C1 segment of cervical spinal cord (tissue), 14 donors: ENCODE data around the gene TRIM62.
"Not testable (repeated sequence)": the region's sequence is repeated elsewhere in the genome, so short reads cannot be mapped to it uniquely, and the experiment has no call there.

Experiments used
- DNase-seq, 14 donors: peaks; one replicate each; lab custom pipeline; 2025; lab: John Stamatoyannopoulos, UW

Gene TRIM62

GRCh38 chr1:33140153-33141149 is 41.4 kb downstream of the TRIM62 start:
- DNase-seq = no peak

GRCh38 chr1:33137800-33138199 is 44.0 kb downstream of the TRIM62 start:
- peak in 6 of 14 donors; percentile 6 to 37 (median 14) for DNase-seq

DNA sequence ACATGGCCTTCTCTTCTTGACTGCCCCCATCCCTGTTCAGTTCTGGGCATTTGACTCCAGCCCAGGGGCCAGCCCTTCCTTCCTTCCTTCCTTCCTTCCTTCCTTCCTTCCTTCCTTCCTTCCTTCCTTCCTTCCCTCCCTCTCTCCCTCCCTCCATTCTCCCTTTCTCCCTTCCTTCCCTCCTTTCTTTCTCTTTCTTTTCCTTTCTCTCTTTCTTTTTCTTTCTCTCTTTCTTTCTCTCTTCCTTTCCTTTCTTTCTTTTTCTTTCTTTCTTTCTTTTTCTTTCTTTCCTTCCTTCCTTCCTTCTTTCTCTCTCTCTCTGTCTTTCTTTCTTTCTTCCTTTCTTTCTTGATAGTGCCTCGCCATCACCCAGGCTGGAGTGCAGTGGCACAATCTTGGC is 45.8 kb downstream of the TRIM62 start:
- not testable (repeated sequence) for DNase-seq

- DNase-seq = no peak
Observed at GRCh38 chr1:33133478-33134105, 48.3 kb downstream of the TRIM62 start.

GRCh38 chr1:33132549-33132948 is 49.3 kb downstream of the TRIM62 start:
- DNase-seq = no peak

DNA sequence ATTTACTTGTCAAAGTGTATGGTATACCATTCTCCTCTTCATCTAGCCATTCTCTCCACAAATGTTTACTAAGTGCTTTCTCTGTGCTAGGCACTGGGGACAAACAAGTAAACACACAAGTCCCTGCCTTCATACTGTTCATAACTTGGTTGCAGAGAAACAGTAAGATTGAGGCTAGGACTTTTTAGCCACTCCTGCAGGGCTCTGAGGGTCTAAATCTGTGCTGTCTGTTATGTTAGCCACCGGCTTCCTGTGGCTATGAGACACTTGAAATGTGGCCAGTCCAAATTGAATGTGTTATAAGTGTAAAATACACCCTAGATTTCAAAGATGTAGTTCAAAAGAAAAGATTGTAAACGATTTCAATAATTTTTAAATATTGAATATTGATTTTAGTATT is 50.7 kb downstream of the TRIM62 start:
- no peak for DNase-seq

DNA sequence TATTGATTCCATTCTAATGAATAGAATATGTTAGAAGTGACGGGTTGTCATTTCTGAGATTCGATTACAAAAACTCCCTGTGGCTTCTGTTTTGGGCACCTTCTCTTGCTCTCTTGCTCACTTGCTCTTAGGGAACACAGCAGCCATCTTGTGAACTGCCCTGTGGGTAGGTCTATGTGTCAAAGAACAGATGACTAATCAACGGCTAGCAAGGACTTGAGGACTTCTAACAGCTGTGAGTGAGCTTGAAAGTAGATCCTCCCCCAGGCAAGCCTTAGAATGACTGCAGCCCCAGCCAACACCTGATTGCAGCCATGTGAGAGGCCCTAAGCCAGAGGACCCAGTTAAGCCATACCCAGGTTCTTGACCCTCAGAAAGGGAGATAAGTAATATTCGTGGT is 51.5 kb downstream of the TRIM62 start:
- no peak for DNase-seq

- no peak for DNase-seq
Observed at GRCh38 chr1:33128781-33129180, 53.1 kb downstream of the TRIM62 start.

DNA sequence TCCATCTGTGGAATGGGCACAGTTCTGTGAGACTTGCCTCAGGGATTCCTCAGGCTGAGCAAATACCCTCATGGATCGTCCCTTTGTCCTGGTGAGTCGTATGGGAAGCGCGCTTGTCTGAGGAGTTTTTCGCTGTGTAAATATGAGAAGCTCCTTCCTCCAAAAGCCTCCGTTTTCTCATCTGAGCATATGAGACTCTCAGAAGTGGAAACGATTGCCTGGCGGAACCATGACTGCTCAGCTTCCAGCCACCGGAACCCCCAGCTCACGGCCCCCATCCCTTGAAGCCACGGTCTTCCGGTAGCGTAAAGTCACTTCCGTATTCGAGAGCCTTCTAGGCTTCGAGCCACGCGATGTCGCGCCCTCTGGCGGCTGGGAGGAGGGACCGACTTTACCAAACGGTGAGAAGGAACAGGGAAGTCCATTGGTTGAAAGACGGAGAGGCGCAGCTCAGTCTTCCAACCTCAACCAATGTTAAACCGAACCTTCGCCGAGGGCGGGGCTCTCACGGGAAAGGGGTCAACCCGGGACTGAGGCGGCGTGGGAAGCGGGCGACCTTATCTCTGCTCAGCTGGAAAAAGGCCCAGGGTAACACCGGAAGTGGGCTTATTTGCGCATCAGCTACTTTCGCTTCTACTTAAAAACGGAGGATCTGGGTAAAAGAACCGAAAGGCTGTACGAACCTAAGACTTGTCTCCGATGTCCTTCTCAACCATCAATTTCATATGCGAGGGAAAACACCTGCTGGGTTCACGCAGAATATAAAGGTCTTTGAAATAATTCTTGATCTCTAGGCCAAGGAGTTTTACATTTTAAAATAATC is 54.6 kb downstream of the TRIM62 start:
- DNase-seq = peak; percentile 63 to 99 (median 97)

DNA sequence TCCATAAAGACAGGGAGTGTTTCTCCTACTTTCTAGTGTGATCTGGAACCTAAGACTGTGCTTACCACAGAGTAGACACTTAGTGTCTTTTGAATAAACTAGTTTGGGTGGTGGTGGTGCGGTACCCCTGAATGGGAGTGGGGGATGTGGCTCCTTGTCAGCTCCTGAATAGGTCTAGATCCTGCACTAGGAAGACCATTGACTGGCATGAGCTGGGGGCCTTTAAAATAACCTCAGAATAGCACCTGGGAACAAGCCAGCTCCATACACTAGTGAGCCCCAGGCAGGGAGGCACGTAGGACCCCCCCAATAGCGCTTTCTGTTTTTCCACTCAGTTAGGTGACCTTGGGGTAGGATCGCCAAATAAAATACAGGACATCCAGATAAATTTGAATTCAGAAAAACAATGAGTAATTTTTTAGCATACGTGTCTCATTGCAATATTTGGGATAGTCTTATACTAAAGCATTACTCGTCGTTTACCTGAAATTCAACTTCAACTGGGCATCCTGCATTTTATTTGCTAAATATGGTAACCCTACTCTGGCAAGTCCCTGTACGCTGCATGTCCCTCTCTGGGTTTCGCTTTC is 55.3 kb downstream of the TRIM62 start:
- no peak for DNase-seq

DNA sequence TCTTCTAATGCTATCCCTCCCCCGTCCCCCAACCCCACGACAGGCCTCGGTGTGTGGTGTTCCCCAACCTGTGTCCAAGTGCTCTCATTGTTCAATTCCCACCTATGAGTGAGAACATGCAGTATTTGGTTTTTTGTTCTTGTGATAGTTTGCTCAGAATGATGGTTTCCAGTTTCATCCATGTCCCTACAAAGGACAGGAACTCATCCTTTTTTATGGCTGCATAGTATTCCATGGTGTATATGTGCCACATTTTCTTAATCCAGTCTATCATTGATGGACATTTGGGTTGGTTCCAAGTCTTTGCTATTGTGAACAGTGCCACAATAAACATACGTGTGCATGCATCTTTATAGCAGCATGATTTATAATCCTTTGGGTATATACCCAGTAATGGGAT is 57.2 kb downstream of the TRIM62 start:
- DNase-seq = not testable (repeated sequence)

GRCh38 chr1:33123266-33123665 is 58.6 kb downstream of the TRIM62 start:
- DNase-seq = no peak

DNA sequence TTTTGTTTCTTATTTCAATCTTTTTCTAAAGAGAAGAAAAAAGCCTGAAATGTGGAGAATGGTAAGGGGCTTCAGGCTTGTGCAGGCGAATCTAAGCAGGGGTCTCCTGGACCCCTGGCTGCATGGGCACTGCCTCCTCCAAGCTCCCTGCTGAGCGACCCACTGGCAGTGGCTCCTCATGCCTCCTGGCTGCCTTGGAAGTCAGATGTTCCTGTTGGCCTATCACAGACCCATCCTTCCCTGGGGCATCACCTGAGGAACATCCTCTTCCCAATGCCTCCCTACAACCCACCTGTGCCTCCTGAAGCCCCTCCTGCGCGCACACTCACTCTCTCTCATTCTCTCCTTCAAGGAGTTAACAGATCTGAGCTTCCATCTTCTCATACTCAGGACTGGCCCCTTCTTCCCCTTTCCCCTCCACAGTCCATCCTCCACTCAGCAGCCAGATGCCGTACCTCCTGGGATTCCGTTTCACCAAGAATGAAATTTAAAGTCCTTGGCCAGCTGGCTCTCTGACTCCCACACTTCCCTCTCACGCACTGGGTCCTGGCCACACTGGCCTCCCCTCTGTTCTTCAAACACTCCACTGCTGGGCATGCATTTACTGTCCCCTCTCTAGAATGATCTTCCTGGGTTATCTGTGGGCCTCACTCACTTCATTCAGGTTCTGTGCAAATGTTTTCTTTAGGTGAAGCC is 59.2 kb downstream of the TRIM62 start:
- no peak for DNase-seq

DNA sequence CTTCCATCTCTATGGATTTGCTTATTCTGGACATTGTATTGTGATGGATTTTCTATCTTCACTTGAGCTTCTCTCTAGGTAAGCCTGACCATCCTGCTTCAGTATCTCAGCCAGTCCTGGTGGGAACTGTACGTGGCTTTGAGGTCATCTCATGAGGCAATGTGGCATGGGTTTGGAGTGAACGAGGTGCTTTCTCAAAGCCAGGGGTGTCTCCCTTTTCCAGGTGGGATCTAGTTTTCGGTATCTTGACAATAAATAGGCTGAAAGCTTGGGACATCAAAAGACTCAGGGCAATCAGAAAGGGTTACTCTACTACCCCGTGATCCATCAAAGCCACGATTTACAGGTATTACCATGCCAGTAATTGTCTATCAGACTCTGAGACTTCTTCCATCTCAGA is 60.1 kb downstream of the TRIM62 start:
- DNase-seq = no peak

DNA sequence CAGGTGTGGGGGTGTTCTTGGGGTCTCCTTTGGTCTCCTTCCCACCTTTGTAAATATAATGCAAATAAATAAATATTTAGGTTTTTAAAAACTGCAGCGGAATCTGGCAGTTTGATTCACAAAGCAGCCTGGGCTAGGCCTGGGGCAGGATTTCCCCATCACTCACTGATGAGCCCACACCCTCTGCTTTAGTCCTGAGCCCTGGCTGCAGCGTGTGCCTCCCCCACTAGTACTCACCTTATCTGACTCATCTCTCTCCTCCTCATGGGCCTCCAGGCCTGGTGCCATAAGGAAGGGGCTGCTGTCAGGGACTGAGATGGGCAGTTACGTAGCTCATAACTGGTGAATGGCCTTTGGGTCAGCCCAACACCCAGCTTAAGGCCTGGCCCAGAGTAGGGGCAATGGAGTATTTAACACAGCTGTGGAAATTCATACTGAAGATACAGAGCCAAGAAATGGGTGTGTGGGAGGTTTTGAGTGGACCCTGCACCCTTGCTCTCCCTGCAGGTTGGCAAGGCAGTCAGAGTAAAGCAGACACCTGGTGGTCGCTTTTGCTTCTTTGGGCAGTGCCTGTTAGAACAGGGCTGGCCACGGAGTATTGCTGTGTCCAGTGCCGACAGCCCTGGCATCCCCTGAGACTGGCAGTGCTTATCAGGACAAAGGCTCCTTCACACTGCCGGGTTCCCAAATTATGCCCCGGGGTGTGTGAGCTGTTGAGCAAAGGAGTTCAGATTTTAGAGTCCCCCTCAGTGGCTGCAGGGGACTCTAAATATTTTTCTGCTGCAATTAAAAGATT is 61.2 kb downstream of the TRIM62 start:
- DNase-seq = no peak

DNA sequence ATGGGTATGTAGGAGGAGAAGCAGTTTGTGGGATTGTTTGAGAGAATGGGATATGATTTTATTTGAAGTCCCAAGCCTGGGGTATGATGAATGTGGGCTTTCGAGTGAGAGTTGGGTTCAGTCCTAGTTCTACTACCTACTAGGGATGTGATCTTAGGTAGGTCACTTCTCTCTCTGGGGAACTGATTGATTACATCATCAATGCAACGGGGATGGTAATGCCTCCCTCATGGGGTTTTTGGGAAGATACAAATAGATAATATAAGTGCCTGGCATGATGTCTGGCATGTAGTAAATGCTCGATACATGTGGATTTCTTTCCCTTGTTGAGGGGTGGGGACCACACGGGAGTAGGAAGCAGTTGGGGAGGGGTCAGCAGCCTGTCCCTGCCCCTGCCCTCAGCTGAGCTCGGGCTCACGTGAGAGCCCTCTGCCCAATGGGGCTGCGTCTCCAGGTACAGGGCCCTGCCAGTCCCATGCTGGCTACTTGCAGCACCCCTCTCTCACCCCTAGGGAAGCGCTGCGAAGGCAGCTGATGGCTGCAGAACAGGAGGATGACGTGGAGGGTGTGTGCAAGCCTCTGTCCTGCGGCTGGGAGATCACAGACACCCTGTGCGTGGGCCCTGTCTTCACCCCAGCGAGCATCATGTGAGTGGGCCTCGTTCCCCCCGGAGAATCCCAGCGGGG is 62.2 kb downstream of the TRIM62 start:
- DNase-seq = no peak

DNA sequence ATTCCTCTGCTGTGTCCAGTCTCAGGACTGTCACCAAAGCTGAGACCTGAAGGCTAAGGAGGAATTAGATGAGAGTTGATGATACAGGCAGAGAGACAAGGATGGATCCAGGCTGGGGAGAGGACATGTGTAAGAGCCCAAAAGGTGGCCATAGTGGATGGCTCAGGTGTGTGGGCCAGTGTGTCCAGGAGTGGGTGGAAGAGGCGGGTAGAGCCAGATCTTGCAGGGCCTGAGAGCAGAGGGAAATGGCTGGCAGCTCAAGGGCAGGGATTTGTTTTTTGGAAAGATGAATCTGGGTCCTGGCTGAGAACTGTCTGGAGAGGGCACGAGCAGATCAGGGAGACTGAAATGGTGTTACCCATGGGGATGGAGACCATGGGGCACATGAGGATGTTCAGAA is 62.8 kb downstream of the TRIM62 start:
- DNase-seq = no peak

GRCh38 chr1:33118274-33118673 is 63.6 kb downstream of the TRIM62 start:
- DNase-seq = no peak

GRCh38 chr1:33117440-33118085 is 64.3 kb downstream of the TRIM62 start:
- DNase-seq = no peak
